ENCODE results near the gene SULT2B1. TPM values are rescaled to one million over a fixed set of nuclear protein-coding genes. Genes with fewer than 3 reads are reported as not detected.
A peak's percentile ranks its signal among the peaks of the same experiment; 100 is the strongest.

The SULT2B1 gene
- total RNA-seq, 2 experiments from 2014 or later: not detected

DNA sequence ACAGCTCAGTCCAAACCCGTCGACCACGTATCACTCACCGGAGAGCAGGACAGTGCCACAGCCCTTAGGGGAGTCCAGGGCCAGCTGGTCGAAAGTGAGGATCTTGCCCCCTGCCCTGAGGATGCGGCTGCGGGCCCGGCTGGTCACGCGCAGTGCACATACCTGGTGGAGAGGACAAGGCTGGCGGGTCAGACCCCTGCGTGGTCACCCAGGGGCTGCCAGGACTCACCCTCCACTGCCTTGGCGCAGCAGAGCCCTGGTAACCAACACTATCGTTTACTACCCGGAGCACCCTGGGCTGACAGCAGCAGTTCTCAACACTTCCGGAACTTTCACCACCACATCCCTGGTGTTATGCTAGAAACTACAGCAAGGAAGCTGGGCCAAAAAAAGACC is 64.1 kb downstream of the SULT2B1 start:
- ChIA-PET CTCF (interaction anchor here (0.8 to 3.6 kb wide), 3 partner anchors 8 to 126 kb away, joined by 3 to 14 read pairs (median 5); partner anchors contain the start of gene CA11), POLR2A (interaction anchor here (0.6 to 10.8 kb wide), 18 partner anchors 8 to 1189 kb away, joined by 3 to 154 read pairs (median 4); partner anchors contain the start of genes CA11, DBP and SPACA4)
- ATAC-seq (no peak), DNase-seq (no peak)
- intact Hi-C loops (cut with micrococcal nuclease): no loop called here
- H3K27ac Mint-ChIP-seq: peak overlapping the region; percentile 100
- H3K4me1 Mint-ChIP-seq (ENCODE audit: low read depth): peaks cover 20% of the 10 kb centered on the region
- TF ChIP-seq, protein P1, sequence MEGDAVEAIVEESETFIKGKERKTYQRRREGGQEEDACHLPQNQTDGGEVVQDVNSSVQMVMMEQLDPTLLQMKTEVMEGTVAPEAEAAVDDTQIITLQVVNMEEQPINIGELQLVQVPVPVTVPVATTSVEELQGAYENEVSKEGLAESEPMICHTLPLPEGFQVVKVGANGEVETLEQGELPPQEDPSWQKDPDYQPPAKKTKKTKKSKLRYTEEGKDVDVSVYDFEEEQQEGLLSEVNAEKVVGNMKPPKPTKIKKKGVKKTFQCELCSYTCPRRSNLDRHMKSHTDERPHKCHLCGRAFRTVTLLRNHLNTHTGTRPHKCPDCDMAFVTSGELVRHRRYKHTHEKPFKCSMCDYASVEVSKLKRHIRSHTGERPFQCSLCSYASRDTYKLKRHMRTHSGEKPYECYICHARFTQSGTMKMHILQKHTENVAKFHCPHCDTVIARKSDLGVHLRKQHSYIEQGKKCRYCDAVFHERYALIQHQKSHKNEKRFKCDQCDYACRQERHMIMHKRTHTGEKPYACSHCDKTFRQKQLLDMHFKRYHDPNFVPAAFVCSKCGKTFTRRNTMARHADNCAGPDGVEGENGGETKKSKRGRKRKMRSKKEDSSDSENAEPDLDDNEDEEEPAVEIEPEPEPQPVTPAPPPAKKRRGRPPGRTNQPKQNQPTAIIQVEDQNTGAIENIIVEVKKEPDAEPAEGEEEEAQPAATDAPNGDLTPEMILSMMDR (IDR thresholded peaks at IDR 0.05): no peak
- H3K36me3 Mint-ChIP-seq (ENCODE audit: low read depth): peaks cover 49% of the 10 kb centered on the region
- H3K27me3 Mint-ChIP-seq: no peaks in the 10 kb centered on the region
- H3K4me3 Mint-ChIP-seq: peak overlapping the region; percentile 93
- no peaks in the 10 kb centered on the region for H3K9me3 Mint-ChIP-seq

DNA sequence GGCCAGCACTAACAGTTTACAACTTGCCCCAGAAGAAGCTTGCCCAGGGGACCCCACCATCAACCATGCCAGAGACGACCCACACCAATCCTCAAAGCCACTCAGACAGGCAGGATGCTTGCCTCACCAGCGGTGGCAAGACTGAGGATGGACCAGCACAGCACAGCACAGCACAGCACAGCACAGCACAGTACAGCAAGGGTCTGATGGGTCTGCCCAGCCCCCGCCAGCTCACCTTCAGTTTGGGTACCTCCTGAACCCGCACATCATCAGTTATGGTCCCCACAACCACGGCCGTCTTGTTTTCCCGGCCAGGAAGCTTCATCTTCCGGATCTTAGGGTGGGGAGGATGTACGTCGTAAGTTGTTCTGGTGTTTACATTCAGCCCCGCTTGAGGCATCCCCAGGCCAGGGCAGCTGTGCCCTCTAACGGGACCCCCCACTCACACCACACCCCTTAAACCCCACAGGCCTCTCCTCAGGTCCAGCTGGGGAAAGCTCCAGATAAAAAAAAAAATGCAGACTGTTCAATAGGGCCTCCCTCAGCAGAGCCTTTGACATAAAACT is 64.6 kb downstream of the SULT2B1 start:
- peak overlapping the region; percentile 93 for H3K4me3 Mint-ChIP-seq
- no peaks in the 10 kb centered on the region for H3K27me3 Mint-ChIP-seq
- H3K27ac Mint-ChIP-seq: peak overlapping the region; percentile 100
- TF ChIP-seq, protein P1 (IDR thresholded peaks at IDR 0.05): no peak
- ATAC-seq (no peak), DNase-seq (no peak)
- H3K36me3 Mint-ChIP-seq (ENCODE audit: low read depth): peaks cover 51% of the 10 kb centered on the region
- H3K9me3 Mint-ChIP-seq: no peaks in the 10 kb centered on the region
- peaks cover 23% of the 10 kb centered on the region for H3K4me1 Mint-ChIP-seq (ENCODE audit: low read depth)
- POLR2A ChIA-PET: interaction anchor here (0.6 to 10.8 kb wide), 25 partner anchors 9 to 1188 kb away, joined by 3 to 154 read pairs (median 4); partner anchors contain the start of genes CA11, DBP, SPACA4 and SYNGR4
- CTCF ChIA-PET: interaction anchor here (0.8 to 3.6 kb wide), 5 partner anchors 8 to 225 kb away, joined by 3 to 14 read pairs (median 4); partner anchors contain the start of genes CA11 and KDELR1
- intact Hi-C loops (cut with micrococcal nuclease): no loop called here

GRCh38 chr19:48617146-48617937 is 65.4 kb downstream of the SULT2B1 start:
- Mint-ChIP-seq H3K4me1 (ENCODE audit: low read depth) (peaks cover 28% of the 10 kb centered on the region), H3K27ac (peak overlapping the region; percentile 100), H3K36me3 (ENCODE audit: low read depth) (peaks cover 56% of the 10 kb centered on the region), H3K9me3 (no peaks in the 10 kb centered on the region), H3K4me3 (peak overlapping the region; percentile 93), H3K27me3 (no peaks in the 10 kb centered on the region)
- intact Hi-C loops (cut with micrococcal nuclease): no loop called here
- ChIA-PET POLR2A (interaction anchor here (0.6 to 10.8 kb wide), 27 partner anchors 10 to 288 kb away, joined by 3 to 154 read pairs (median 3); partner anchors contain the start of genes CA11, DBP, SPACA4 and SYNGR4), CTCF (interaction anchor here (0.8 to 3.6 kb wide), 6 partner anchors 9 to 226 kb away, joined by 3 to 14 read pairs (median 4); partner anchors contain the start of genes CA11 and KDELR1)
- TF ChIP-seq, protein P1 (IDR thresholded peaks at IDR 0.05): no peak
- ATAC-seq (no peak), DNase-seq (no peak)

GRCh38 chr19:48618278-48618915 is 66.4 kb downstream of the SULT2B1 start:
- intact Hi-C loops (cut with micrococcal nuclease): no loop called here
- H3K27me3 Mint-ChIP-seq: no peaks in the 10 kb centered on the region
- H3K27ac Mint-ChIP-seq: peak overlapping the region; percentile 100
- POLR2A ChIA-PET: interaction anchor here (1.0 to 10.8 kb wide), 17 partner anchors 11 to 289 kb away, joined by 3 to 154 read pairs (median 3); partner anchors contain the start of genes CA11, DBP, SPACA4 and SYNGR4
- DNase-seq: no peak
- H3K36me3 Mint-ChIP-seq (ENCODE audit: low read depth): peaks cover 60% of the 10 kb centered on the region
- ATAC-seq: no peak
- H3K9me3 Mint-ChIP-seq: no peaks in the 10 kb centered on the region
- H3K4me3 Mint-ChIP-seq: peak overlapping the region; percentile 93
- CTCF ChIA-PET: interaction anchor here (0.6 to 3.6 kb wide), 4 partner anchors 10 to 129 kb away, joined by 3 to 14 read pairs (median 6); partner anchors contain the start of gene CA11
- TF ChIP-seq, protein P1 (IDR thresholded peaks at IDR 0.05): no peak
- peaks cover 32% of the 10 kb centered on the region for H3K4me1 Mint-ChIP-seq (ENCODE audit: low read depth)

Data from activated CD8-positive, alpha-beta T cell treated with anti-CD3 and anti-CD28 coated beads for 36 hours (primary cell).